WI38 (cell line): ENCODE measurements around the gene EHBP1.
"Not testable (repeated sequence)": the region's sequence is repeated elsewhere in the genome, so short reads cannot be mapped to it uniquely, and the experiment has no call there.

Source experiments
- H3K4me3 ChIP-seq: 2 replicates; pipeline ENCODE4 v1.5.1; 2011; ENCODE audit warnings: low read depth, mild to moderate bottlenecking, control low read depth, low read length
- TF ChIP-seq, protein P1 (sequence below): IDR thresholded peaks from 2 replicates; pipeline ENCODE4 v1.5.1; 2012; ENCODE audit warnings: low read depth, mild to moderate bottlenecking, control low read depth, low read length

Gene EHBP1

DNA sequence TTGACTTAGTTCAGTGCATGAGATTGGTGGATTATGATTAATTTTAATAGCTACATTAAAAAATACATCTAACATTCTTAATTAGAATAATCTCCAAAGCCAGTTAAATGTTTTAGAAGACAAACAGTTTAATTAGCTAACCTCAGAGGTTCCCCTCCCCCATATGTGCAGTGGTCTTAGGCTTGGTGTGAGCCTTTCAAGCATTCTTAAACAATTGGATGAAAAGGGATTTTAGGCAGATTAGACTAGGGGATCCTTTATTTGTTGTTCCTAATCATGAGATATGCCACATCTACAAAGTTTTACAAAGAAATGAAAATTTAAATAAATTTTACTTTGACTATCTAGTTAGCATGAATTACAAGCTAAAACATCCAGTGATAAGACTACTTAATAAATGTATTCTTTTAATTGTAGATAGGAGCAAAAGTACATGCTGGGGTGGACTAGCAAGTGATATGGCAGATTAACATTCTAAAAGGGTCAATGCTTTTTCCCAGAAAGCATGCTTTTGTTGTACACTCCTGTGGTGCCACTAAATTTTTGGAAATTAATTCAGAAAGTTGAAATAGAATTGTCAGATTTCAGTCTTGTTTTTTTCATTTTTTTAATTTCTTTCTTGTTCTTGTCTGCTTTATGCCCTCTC, 302.4 kb downstream of the EHBP1 start:
- TF ChIP-seq, protein P1, sequence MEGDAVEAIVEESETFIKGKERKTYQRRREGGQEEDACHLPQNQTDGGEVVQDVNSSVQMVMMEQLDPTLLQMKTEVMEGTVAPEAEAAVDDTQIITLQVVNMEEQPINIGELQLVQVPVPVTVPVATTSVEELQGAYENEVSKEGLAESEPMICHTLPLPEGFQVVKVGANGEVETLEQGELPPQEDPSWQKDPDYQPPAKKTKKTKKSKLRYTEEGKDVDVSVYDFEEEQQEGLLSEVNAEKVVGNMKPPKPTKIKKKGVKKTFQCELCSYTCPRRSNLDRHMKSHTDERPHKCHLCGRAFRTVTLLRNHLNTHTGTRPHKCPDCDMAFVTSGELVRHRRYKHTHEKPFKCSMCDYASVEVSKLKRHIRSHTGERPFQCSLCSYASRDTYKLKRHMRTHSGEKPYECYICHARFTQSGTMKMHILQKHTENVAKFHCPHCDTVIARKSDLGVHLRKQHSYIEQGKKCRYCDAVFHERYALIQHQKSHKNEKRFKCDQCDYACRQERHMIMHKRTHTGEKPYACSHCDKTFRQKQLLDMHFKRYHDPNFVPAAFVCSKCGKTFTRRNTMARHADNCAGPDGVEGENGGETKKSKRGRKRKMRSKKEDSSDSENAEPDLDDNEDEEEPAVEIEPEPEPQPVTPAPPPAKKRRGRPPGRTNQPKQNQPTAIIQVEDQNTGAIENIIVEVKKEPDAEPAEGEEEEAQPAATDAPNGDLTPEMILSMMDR, result no peak
- H3K4me3 ChIP-seq, result no peak overlapping the region

DNA sequence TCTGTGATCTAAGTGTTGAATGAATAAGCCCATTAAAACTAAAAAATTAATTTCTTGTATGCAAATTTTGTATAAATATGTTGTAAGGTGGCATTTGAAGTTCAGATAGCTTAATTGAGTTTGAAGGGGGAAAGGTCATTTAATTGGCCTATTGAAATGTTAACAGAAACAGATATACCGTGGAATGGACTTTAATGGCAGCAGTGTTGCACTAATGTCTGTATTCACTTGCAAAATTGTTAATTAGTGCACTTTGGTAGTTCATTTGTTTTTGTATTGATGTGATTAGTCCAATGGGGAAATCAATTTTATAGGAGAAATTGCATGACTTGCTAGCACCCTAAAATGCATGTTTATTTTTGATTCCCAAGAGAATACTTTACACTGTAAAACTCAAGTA, 303.3 kb downstream of the EHBP1 start:
- TF ChIP-seq, protein P1, result no peak
- H3K4me3 ChIP-seq, result no peak overlapping the region

DNA sequence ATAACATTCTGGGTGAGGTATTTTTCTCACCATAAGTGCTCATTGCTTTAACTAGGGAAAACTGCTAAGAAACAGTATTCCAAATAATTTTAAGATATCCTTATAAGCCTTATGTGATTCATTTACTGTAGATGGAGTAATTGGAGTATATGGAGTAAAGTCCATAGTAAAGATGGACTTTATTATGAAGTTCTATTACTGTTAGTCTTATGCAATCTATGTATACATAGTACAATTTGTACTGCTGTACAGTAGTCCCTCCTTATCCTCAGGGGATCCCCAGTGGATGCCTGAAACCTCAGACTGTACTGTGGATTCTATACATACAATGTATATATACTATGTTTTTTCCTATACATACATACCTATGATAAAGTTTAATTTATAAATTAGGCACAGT, 304.0 kb downstream of the EHBP1 start:
- TF ChIP-seq, protein P1, result no peak

DNA sequence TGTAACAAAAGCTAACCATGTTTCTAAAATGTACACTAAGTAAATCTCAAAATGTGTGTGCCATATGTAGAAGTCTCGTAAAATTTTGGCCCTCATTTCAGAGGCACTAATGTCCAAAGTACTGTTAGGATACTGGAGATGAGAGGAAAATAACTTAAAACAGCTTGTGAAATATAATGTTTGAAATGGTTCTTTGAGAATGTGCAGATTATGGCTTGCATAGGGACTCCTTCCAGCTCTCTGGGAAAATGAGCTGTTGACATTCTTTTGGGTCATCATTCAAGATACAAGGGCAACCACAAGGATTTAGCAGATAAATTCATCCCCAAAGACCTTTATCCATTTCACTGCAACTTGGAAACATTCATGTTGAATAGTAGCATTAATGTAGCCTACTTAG, 307.0 kb downstream of the EHBP1 start:
- TF ChIP-seq, protein P1, result no peak
- H3K4me3 ChIP-seq, result no peak overlapping the region

More for the DNA sequence above, 304.0 kb downstream of the EHBP1 start:
- H3K4me3 ChIP-seq, result no peak overlapping the region

DNA sequence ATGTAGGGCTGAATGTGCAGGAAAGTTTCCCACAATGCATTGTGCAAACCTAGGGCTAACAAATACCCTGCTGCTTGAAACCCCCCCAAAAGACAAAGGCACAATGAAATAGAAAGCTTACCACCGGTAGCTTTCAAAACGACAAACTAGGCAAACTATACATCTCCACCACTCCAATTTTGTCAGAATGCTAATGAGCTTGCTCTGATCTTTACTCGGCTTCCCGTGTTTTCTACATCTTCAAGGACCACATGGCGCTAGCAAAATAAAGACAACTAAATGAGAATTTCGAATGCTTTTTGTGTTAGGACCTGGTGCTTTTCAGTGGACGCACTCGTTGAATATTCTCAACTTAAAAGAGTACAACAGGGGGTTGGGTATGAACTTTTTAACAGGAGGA, 307.9 kb downstream of the EHBP1 start:
- TF ChIP-seq, protein P1, result no peak
- H3K4me3 ChIP-seq, result no peak overlapping the region

DNA sequence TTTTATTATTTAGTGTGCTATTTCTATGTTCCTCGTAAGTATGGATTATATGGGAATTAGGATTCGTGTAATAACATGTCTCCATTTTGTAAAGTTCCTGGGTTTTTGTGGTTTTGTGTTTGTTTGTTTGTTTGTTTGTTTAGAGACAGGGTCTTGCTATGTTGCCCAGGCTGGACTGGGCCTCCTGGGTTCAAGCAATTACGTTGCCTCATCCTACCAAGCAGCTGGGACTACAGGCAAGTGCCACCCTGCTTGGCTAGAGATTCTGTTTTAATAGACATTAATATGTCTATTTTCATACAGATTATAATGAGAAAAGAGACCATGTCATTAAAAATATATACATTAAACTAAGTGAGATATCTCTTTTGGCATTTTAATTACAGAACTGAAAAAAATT, 309.9 kb downstream of the EHBP1 start:
- no peak overlapping the region for H3K4me3 ChIP-seq
- TF ChIP-seq, protein P1, result no peak

DNA sequence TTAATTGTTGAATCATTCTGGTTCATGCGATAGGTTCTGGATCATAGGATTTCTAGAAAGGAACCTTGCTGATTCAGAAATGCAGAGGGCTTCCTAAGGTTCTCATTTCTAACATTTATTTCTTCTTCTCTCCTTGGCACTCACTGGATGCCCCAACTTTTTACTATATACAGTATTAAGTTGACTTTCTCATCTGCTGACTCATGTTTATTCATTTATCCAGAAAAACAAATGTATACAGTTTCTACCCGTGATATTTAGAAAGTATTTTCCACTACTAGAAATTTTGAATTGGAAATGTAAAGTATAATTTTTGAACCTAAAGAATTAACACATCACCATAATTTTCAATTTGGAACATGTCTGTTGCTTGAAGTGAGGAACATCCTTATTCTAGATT, 312.9 kb downstream of the EHBP1 start:
- H3K4me3 ChIP-seq, result no peak overlapping the region
- TF ChIP-seq, protein P1, result no peak

DNA sequence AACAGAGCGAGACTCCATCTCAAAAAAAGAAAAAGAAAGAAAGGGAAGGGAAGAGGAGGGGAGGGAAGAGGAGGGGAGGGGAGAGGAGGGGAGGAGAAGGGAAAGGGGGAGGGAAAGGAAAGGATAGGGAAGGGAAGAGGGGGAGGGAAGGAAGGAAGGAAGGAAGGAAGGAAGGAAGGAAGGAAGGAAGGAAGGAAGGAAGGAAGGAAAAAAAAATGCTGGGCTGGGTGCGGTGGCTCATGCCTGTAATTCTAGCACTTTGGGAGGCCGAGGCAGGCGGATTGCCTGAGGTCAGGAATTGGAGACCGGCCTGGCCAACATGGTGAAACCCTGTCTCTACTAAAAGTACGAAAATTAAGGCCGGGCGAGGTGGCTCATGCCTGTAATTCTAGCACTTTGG, 314.2 kb downstream of the EHBP1 start:
- not testable (repeated sequence) for H3K4me3 ChIP-seq
